GM21786 (cell line): ENCODE measurements around the gene BRMS1.
"Not testable (repeated sequence)": the region's sequence is repeated elsewhere in the genome, so short reads cannot be mapped to it uniquely, and the experiment has no call there.

Experiments
- ATAC-seq: cut with Tn5 transposase; IDR thresholded peaks from one replicate; pipeline ENCODE4 v1.9.1; 2021; ENCODE audit not compliant: unreplicated experiment

BRMS1 gene, protein sequence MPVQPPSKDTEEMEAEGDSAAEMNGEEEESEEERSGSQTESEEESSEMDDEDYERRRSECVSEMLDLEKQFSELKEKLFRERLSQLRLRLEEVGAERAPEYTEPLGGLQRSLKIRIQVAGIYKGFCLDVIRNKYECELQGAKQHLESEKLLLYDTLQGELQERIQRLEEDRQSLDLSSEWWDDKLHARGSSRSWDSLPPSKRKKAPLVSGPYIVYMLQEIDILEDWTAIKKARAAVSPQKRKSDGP

DNA sequence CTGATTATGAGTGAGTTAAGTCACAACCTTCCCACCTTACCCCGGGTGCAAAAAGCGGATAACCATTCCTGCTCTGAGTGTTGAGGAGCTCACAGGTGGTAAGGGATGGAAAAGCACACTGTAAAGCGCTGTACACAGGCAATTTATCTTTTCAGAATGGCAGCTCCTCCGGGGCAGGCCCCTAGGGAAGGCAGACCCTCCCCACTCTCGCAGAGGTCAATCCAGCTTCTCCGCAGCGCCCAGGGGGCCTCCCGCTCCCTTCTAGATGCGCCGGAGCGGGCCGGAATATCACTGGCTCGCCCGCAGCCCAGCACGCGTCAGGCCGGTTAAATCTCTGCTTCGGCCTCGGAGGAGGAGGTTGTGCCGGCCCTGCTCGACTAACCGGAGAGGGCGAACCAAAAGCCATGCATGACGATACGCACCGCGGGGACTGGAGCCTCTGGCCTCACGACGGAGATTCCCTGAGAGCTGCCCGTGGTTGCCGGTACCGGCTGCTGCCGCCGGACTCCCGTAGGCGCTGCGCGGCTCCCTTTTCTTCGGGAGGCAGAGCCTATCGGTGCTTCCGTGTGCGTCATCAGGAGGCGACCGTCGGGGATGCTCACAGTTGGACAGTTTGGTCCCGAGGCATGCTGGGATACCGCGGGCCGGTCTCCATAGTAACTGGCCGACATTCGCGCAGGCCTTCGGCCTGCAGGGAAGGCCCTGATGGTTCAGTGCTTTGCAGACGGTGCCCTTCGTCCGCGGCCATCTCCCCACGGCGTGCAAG, at the start of gene BRMS1:
BRMS1 (minus strand) TSS at position 555 of the 766 bp plus-strand sequence. CDS start 2,870 bp downstream, outside the sequence.
- ATAC-seq, result peak; percentile 70

DNA sequence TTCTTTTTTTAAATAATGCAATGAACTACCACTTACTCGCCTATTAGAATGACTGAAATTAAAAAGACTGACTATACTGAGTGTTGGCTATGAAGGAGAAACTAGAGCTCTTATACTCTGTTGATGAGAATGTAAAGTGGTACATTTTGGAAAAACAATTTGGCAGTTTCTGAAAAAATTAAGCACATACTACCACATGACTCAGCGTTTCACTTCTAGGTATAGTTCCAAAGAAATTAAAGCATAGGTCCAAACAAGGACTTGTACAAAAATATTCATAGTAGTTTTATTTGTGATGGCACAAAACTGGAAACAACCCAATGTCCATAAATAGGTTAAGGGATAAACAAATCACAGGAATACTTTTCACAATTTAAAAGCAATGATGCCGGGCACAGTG, 49.0 kb upstream of the BRMS1 start:
- no peak for ATAC-seq

DNA sequence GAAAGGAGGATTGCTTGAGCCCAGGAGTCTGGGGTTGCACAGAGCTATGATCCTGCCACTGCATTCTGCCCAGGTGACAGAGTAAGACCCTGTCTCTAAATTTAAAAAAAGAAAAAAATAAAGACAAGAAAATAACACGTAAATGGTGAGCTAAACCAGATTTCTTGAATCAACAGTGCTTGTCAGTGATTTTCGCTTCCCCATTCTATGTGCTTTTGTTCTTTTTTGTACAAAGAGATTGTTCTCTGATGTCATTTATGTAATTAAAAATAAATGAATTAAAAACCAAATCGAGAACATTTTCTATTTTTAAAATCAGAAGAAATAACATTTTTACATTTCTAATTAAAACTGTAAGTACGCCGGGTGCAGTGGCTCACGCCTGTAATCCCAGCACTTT, 46.4 kb upstream of the BRMS1 start:
- ATAC-seq, result no peak

DNA sequence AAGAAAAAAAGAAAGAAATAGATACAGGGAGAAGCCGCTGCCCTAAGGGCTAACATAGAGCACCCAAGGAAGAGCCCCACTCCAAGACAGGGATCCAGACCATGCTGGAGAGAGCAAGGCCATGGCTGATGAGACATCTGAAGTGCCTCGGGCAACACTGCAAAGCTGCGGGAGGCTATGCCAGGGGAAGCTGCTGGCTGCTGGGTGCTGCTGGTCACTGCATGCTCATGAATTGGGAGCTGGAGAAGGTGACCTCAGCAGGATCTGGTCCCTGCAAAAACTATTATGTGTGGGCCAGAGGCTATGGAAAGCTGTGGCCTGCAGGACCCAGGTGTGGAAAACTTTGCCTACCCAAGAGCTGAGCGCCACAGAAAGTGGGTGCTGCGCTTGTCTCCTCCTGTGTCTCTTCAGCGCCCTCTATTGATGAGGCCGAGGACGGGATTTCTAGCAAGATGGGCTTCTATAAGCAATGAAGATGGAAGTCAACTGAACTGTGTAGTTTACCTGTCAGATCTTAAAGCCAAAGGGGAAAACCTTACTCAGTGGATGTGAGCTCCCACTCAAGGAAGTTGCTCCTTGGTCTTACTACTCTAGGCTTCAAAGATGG, 44.0 kb upstream of the BRMS1 start:
- ATAC-seq, result no peak

DNA sequence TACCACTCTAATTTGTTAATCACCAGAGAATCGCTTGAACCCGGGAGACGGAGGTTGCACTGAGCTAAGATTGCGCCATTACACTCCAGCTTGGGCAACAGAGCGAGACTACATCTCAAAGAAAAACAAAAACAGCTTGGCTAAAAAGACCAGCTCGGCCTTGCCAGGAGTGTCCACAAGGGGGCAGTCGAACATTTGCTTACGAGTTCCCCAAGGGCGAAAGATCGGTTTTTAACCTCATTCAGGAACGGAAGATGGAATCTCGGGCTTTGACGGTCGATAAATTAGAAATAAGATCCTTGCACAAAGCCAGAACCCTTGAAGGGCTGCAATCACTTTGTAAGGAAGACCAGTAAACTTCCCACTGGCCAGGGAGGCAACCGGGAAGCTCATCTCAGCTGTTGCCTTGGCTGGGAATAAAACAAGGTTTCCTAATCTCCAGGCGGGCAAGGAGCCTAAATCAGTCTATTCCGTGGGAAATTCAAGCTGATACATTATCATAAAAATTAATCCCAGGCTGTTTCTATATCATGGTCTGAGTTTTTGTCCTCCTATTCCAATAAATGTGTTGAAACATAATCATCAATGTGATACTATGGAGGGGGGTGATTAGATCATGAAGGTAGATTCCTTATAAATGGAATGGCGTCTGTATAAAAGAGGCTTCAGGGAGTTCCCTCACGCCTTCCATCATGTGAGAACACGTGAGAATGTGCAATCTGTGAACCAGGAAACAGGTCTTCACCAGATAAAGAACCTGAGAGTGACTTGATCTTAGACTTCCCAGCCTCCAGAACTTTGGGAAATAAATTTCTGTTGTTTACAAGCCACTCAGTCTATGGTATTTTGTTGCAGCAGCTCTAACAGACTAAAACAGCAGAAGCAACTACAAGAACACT, 41.5 kb upstream of the BRMS1 start:
- no peak for ATAC-seq

DNA sequence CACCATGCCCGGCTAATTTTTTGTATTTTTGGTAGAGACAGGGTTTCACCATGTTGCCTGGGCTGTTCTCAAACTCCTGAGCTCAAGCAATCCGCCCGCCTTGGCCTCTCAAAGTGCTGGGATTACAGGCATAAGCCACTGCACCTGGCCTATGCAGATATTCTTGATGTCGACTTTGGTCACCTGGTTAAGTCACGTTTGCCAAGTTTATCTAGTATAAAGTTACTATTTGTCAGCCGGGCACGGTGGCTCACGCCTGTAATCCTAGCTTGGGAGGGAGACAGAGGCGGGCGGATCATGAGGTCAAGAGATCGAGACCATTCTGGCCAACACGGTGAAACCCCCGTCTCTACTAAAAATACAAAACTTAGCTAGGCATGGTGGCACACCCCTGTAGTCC, 39.4 kb upstream of the BRMS1 start:
- ATAC-seq, result not testable (repeated sequence)

DNA sequence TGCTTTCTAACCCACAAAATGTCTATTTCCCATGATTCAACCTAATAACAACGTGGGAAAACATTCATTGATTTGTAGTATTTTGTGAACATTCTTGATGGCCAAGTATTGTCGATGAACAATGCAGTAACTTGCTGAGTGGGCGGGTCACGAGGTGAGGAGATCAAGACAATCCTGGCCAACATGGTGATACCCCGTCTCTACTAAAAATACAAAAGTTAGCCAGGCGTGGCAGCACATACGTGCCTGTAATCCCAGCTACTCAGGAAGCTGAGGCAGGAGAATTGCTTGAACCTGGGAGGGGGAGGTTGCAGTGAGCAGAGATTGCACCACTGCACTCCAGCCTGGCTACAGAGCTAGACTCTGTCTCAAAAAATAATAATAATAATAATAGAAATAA, 35.4 kb upstream of the BRMS1 start:
- ATAC-seq, result not testable (repeated sequence)

DNA sequence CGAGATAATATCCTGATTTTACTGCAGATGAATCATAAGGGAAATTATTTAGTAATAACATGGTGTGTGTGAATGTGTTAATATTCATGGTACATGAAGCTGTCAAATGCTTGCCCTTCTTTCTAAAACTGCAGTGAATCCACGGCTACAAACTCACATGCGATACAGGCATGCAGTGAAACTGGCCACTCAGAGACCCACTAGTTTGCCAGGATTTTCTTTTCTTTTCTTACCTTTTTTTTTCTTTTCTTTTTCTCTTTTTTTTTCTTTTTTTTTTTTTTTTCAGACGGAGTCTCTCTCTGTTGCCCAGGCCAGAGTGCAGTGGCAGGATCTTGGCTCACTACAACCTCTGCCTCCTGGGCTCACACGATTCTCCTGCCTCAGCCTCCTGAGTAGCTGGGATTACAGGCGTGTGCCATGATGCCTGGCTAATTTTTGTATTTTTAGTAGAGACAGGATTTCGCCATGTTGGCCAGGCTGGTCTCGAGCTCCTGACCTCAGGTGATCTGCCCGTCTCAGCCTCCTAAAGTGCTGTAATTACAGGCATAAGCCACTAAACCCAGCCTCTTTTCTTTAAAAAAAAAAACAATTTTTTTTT, 28.9 kb upstream of the BRMS1 start:
- not testable (repeated sequence) for ATAC-seq

DNA sequence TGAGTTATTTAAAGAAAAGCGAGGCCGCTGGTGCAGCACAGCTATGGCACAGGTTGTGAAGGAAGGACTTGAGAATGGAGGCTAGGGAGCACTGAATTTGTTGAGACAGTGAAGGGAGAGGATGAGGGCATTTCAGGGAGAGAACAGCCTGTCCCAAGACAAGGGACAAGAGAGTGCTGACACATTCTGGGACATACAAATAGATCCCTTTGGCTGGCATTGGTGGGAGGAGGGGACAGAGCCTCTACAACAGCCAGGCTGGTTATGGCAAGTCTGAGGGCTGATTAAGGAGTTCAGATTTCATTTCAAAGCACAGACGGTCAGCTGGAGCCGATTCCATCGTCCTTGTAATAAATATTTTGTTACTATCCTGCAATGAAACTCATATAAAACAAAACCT, 28.4 kb upstream of the BRMS1 start:
- no peak for ATAC-seq

DNA sequence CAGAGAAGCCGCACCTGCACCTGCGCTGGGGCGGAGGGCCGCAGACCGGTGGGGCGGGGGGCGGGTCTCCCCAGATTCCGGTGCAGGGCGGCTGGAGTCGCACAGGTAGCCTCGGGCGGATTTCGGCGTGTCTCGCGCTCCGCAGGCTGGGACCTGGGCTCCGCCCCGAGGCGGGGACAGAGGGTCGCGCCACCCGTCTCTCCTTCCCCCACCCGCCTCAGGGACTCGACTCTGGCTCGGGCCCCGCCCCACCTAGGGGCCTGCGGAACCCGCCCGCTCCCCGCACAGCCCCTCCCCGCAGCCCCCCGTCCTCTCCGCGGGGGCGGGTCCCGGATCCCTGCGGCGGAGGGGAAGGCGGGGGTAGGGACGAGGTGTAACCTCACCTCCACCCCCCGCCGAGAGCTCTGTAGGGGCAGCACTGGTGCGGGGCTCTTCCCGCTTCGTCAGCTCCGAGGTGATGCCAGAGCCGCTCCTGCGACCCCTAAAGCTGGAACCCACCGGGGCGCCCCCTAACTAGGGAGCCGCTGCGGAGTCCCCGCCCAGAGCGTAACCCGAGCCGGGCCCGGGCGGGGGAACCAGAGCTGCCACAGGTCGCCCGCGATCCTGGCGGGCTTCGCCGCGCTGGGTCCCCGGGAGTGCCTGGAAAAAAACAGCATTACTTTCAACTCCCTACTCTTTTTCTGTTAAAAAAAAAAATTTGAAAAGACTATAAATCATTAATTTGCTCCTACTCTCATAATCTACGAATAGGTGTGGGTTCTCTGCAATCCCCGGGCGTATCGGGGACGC, 26.9 kb upstream of the BRMS1 start, which contains the start of gene SLC29A2:
SLC29A2 (minus strand) TSS at position 134 of the 789 bp plus-strand sequence. CDS start 169 bp downstream, outside the sequence.
- ATAC-seq, result peak; percentile 68

DNA sequence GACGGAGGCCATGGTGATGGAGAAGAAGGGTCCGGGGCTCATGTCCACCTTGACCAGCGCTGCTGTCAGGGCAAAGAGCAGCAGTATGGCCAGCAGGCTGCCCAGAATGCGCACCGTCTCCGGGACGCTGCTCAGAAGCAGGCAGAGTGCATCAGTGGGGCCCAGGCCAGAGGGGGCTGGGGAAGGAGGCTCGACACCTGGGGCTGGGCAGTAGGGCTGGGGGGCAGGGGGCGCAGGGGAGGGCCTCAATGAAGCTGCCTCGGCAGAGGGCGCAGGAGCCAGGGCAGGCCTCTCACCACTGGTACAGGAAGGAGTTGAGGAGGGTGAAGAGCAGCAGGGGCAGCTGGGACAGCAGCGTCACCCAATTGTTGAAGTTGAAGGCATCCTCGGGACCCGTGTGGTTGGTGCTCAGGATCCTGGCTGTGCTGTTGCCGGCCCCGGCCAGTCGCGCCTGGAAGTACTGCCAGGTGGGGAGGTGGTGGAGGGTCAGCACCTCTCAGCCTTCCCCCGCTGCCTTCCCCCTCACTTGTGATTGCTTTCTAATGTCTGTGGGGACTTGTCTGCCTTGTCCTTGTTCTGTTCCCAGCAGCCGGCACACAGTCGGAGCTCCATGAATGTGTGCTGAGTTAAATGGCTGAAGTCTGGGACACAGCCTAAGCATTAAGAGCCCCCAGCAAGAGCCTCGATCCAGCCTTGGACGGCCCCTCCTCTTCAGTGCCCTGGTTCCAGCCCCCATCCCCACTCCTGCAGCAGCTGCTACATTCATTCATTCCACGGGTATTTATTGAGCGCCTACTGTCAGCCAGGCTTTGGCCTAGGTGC, 24.4 kb upstream of the BRMS1 start:
- ATAC-seq, result no peak

DNA sequence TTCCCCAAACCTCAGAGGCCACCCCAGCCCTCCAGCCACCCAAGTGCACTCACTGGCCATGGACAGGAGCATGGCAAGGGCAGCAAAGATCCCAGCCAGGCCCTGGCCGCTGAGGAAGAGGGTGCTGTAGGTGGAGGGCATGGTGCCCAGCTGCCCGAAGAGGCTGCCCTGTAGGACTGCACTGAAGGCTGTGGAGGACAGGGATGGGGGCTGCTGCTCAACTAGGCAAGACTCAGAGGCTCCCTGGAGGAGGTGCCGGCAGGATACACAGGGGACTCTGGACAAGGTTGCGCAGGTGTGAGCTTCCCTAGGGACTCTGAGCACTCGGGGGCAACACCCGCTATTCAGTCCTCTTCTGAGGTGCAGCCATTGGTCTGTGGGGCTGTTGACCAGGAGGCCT, 23.6 kb upstream of the BRMS1 start:
- no peak for ATAC-seq

DNA sequence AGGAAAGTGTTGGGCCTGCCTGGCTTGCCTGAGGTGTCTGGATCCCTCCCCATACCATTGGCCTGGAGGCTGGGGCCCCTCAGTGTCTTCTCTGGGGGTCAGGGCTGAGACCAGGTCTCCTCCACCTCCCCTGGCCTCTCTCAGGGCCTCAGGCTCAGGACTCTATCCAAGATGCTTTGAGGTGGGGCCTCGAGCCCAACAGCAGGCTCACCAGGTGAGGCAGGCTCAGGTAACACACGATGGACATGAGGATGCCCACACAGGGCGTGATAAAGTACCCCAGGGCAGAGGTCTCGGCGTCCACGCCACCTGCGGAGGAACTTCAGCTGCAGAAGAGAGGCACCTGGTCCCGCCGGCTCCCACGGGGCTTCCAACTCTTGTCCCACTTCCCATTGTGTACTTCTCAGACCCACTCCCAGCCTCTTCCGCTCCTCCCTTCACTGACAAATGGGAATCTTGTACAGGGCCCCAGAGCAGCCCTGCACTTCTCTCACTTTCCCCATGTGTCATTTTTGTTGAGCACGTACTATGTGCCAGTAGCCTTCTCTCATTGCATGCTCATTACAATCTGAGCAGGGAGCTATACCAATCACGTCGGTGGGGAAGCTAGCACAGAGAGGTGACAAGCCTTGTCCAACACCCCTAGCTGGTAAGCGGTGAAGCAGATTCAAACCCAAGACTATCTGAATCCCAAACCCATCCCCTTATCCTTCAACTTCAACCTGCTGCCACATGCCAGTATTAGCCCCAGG, 22.8 kb upstream of the BRMS1 start:
- no peak for ATAC-seq

DNA sequence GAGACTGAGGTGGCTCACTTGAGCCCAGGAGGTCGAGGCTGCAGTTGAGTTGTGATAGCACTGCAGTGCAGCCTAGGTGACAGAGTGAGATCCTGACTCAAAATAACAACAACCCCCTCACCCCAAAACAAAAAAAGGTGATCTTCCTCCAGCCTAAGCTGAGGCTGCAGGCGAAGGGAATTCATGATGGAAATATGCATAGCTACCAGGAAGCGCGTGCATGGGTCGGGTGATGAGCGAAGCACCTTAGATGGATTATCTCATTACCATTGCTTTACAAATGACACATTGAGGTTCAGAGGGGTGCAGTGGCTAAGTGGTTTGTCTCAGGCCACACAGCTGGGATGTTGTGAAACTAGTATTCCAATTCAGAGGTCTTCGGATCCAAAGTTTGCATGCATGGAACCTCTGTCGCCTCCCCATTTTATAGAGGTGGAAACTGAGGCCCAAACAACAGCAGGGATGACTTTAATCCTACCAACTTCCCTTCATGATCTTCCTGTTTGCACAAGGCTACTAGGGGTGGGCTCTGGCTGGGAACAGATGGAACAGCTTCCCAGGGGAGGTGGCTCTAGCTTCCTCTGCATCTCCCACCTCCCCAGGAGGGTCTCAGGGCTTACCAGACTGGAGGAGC, 22.1 kb upstream of the BRMS1 start:
- no peak for ATAC-seq

DNA sequence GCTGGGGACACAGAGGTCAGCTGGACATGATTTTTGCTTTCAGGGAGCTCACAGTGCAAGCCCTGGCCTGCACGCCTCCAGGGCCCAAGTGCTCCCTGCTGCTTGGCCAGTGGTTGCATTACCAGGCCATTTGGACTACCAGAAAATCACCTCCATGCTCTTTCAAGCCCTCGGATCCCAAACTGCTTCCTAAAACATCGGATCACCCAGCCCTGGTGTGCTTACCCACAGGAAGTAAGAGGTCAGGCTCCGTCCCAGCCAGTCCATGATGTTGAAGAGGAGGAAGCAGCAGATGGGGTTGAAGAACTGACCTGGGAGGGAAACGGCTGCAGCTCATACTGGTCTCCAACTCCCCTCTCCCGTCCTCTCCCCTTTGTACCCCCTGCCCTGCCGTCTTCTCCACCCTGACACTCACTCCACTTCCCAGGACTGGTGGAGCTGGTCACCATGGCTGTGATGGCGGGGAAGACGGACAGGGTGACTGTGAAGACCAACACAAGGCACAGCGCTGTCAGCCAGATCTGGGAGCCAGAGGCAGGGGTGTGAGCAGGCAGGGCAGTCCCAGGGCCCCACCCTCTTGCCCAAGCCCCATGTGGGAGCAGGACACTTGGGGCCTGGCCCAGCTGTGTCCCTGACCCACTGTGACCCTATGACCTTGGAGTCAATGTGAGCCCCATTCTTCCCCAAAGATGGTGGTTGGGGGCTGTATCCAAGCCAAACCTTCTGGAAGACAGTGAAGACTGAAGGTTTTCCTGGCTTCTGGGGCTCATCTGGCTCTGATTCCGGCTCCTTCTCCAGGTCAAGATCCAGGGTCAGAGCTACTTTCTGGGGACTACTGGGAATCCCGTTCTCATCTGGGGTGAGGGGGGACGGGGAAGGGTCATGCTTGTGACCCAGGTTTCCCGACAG, 21.1 kb upstream of the BRMS1 start:
- no peak for ATAC-seq

DNA sequence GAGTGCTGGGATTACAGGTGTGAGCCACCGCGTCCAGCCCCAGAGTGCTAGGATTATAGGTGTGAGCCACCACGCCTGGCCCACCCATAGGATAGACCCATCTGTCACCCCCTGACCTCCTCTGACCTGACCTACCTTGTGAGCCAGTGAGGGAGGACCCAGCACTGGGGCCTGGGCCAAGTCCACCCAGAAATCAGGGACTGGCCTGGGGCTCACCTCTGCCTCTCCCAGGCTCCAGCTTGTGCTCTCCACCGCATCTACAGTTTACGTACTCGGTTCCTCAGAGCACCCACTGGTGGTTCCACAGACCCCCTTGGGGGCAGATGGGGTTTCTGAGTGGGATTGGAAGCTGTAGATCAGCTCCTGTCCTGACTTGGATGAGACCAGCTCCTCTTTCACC, 20.3 kb upstream of the BRMS1 start:
- ATAC-seq, result no peak
